ENCODE measurements around the gene PIGBOS1. TPM values are rescaled to one million over a fixed set of nuclear protein-coding genes. Genes with fewer than 3 reads are reported as not detected.
"Not testable (repeated sequence)": the region's sequence is repeated elsewhere in the genome, so short reads cannot be mapped to it uniquely, and the experiment has no call there.

Gene PIGBOS1
- total RNA-seq, 3 donors from 2014 or later (not counting 1 experiment from before 2014, with no cell fraction given) = 7.7 to 10.9 (median 9.3) TPM

- Mint-ChIP-seq H3K27me3 (ENCODE audit: low read depth in 2 of 2) (no peaks in the 10 kb centered on the region), H3K27ac (peak overlapping the region; percentile 99), H3K36me3 (peaks cover 7% of the 10 kb centered on the region), H3K4me1 (peaks cover 53 to 58% of the 10 kb centered on the region in 2 donors), H3K9me3 (no peaks in the 10 kb centered on the region), H3K4me3 (peak overlapping the region; percentile 74)
- TF ChIP-seq CTCF (IDR thresholded peaks at IDR 0.05) = no peak
- H3K4me3 ChIP-seq (ENCODE audit: low read length) = peak overlapping the region; percentile 76
- intact Hi-C loops (cut with micrococcal nuclease) = no loop called here
- DNase-seq (no peak), ATAC-seq (no peak)
- no peaks in the 10 kb centered on the region for H3K9me3 ChIP-seq (ENCODE audit: control insufficient read depth, insufficient read depth, low read length)
- peak overlapping the region; percentile 32 for H3K27ac ChIP-seq (ENCODE audit: low read length)
- H3K27me3 ChIP-seq (ENCODE audit: control insufficient read depth, insufficient read depth, low read length) = no peaks in the 10 kb centered on the region
- WGBS (ENCODE audit: insufficient coverage) = 62% methylated on average over 1 of the region's 2 CpGs
- H3K4me1 ChIP-seq (ENCODE audit: control insufficient read depth, insufficient read depth, low read length) = peaks cover 17% of the 10 kb centered on the region
- peaks cover 1% of the 10 kb centered on the region for H3K36me3 ChIP-seq (ENCODE audit: control insufficient read depth, insufficient read depth, low read length)
Measured at GRCh38 chr15:55320238-55320550, 1.3 kb upstream of the PIGBOS1 start.

- Mint-ChIP-seq H3K36me3 (peaks cover 7% of the 10 kb centered on the region), H3K4me3 (peak overlapping the region; percentile 99), H3K9me3 (no peaks in the 10 kb centered on the region), H3K27ac (peak overlapping the region; percentile 99), H3K27me3 (ENCODE audit: low read depth in 2 of 2) (no peaks in the 10 kb centered on the region), H3K4me1 (peaks cover 58 to 63% of the 10 kb centered on the region in 2 donors)
- Histone ChIP-seq H3K4me3 (ENCODE audit: low read length) (peak overlapping the region; percentile 76), H3K27ac (ENCODE audit: low read length) (peak overlapping the region; percentile 91), H3K9me3 (ENCODE audit: control insufficient read depth, insufficient read depth, low read length) (no peaks in the 10 kb centered on the region), H3K4me1 (ENCODE audit: control insufficient read depth, insufficient read depth, low read length) (peaks cover 17% of the 10 kb centered on the region), H3K27me3 (ENCODE audit: control insufficient read depth, insufficient read depth, low read length) (no peaks in the 10 kb centered on the region), H3K36me3 (ENCODE audit: control insufficient read depth, insufficient read depth, low read length) (peaks cover 1% of the 10 kb centered on the region)
- ATAC-seq (no peak), DNase-seq (peak in 1 of 2 donors; percentile 23)
- intact Hi-C loops (cut with micrococcal nuclease) = loop anchor here (5.0 kb wide), 2 partner anchors 37 to 88 kb away; partner anchors contain the start of genes CCPG1 and PIERCE2
- 34% methylated on average over 3 of the region's 4 CpGs for WGBS (ENCODE audit: insufficient coverage)
- no peak for TF ChIP-seq CTCF (IDR thresholded peaks at IDR 0.05)
Measured at GRCh38 chr15:55319537-55320237, 764 bp upstream of the PIGBOS1 start.

- H3K4me1 ChIP-seq (ENCODE audit: control insufficient read depth, insufficient read depth, low read length); H3K4me3 ChIP-seq (ENCODE audit: low read length); ATAC-seq; H3K27me3 ChIP-seq (ENCODE audit: control insufficient read depth, insufficient read depth, low read length); H3K9me3 ChIP-seq (ENCODE audit: control insufficient read depth, insufficient read depth, low read length); DNase-seq; H3K4me1 Mint-ChIP-seq; intact Hi-C loops (cut with micrococcal nuclease); H3K36me3 Mint-ChIP-seq; H3K4me3 Mint-ChIP-seq; H3K27me3 Mint-ChIP-seq (ENCODE audit: low read depth in 2 of 2); H3K27ac ChIP-seq (ENCODE audit: low read length); H3K27ac Mint-ChIP-seq; H3K9me3 Mint-ChIP-seq; H3K36me3 ChIP-seq (ENCODE audit: control insufficient read depth, insufficient read depth, low read length): not testable (repeated sequence)
- WGBS (ENCODE audit: insufficient coverage) = 93% methylated on average over 3 of the region's 32 CpGs
Measured at GRCh38 chr15:55302801-55303200, 16.1 kb downstream of the PIGBOS1 start.

- no peaks in the 10 kb centered on the region for H3K27me3 Mint-ChIP-seq (ENCODE audit: low read depth in 2 of 2)
- H3K4me1 Mint-ChIP-seq = no peaks in the 10 kb centered on the region
- no peaks in the 10 kb centered on the region for H3K9me3 Mint-ChIP-seq
- intact Hi-C loops (cut with micrococcal nuclease) = no loop called here
- no peak for ATAC-seq
- Histone ChIP-seq H3K27me3 (ENCODE audit: control insufficient read depth, insufficient read depth, low read length) (no peaks in the 10 kb centered on the region), H3K36me3 (ENCODE audit: control insufficient read depth, insufficient read depth, low read length) (no peaks in the 10 kb centered on the region), H3K9me3 (ENCODE audit: control insufficient read depth, insufficient read depth, low read length) (no peaks in the 10 kb centered on the region), H3K4me3 (ENCODE audit: low read length) (no peak overlapping the region), H3K27ac (ENCODE audit: low read length) (no peak overlapping the region), H3K4me1 (ENCODE audit: control insufficient read depth, insufficient read depth, low read length) (no peaks in the 10 kb centered on the region)
- no peak for TF ChIP-seq CTCF (IDR thresholded peaks at IDR 0.05)
- H3K4me3 Mint-ChIP-seq = no peak overlapping the region
- H3K27ac Mint-ChIP-seq = no peak overlapping the region
- H3K36me3 Mint-ChIP-seq = no peaks in the 10 kb centered on the region
- no peak for DNase-seq
Measured at GRCh38 chr15:55297315-55297714, 21.6 kb downstream of the PIGBOS1 start.

Measured in natural killer cell (primary cell).